IMR-90 (cell line): ENCODE measurements around the gene MAGEB3. TPM values are rescaled to one million over a fixed set of nuclear protein-coding genes. Genes with fewer than 3 reads are reported as not detected.

Source experiments
- ATAC-seq: fragments of 200-7000 bp; cut with Tn5 transposase; 2 replicates; pipeline ENCODE4 v1.9.1; 2020; ENCODE audit warnings: low read depth, mild to moderate bottlenecking, moderate library complexity
- BruUV-seq: library from RNA; stranded (reverse); fragments of 400-500 nt; replicated peaks from 2 replicates; lab custom pipeline; 2021; lab: Mats Ljungman, UMichigan
- CTCF ChIA-PET: fragments of 300-600 bp; formaldehyde crosslinking; extraction: SDS; loops from one replicate; lab custom pipeline; 2021; ENCODE audit warnings: antibody characterized with exemption; lab: Yijun Ruan, JAX
- POLR2A ChIA-PET: fragments of 300-600 bp; sonication (Branson Sonifier 250); formaldehyde crosslinking; loops from one replicate; lab custom pipeline; 2022; ENCODE audit warnings: antibody characterized with exemption; ENCODE audit not compliant: unreplicated experiment; lab: Charles Lee
- DNase-seq: peaks from one replicate; pipeline ENCODE4 v3.0.0; 2013
- H2AFZ ChIP-seq: replicated peaks from 2 replicates; pipeline ENCODE3; 2013; ENCODE audit warnings: low read length, mild to moderate bottlenecking; ENCODE audit not compliant: poor library complexity
- H2AK5ac ChIP-seq: 2 replicates; pipeline ENCODE4 v1.6.1; 2013; ENCODE audit warnings: low read depth, low read length, inconsistent platforms
- H2AK9ac ChIP-seq: replicated peaks from 2 replicates; pipeline ENCODE3; 2013; ENCODE audit warnings: mild to moderate bottlenecking, low read depth, low read length, moderate library complexity; ENCODE audit not compliant: poor library complexity
- H2BK120ac ChIP-seq: 2 replicates; pipeline ENCODE4 v1.6.1; 2013; ENCODE audit warnings: low read depth, low read length, inconsistent platforms
- H2BK15ac ChIP-seq: 3 replicates; pipeline ENCODE4 v1.6.1; 2013; ENCODE audit warnings: low read depth, low read length, inconsistent platforms
- H2BK20ac ChIP-seq: 2 replicates; pipeline ENCODE4 v1.6.1; 2013; ENCODE audit warnings: low read depth, mild to moderate bottlenecking, inconsistent platforms, low read length, moderate library complexity
- H2BK5ac ChIP-seq: 2 replicates; pipeline ENCODE4 v1.6.1; 2013; ENCODE audit warnings: mild to moderate bottlenecking, low read depth, low read length, inconsistent platforms; ENCODE audit not compliant: poor library complexity, severe bottlenecking
- H3K14ac ChIP-seq: replicated peaks from 2 replicates; pipeline ENCODE4 v1.6.1; 2013; ENCODE audit warnings: low read depth, low read length, inconsistent platforms
- H3K18ac ChIP-seq: 2 replicates; pipeline ENCODE4 v1.6.1; 2013; ENCODE audit warnings: low read depth, low read length, control low read depth
- H3K23ac ChIP-seq: 2 replicates; pipeline ENCODE4 v1.6.1; 2013; ENCODE audit warnings: low read depth, low read length, inconsistent platforms
- H3K27ac ChIP-seq: 2 replicates; pipeline ENCODE4 v1.5.1; 2013; ENCODE audit warnings: mild to moderate bottlenecking, control low read depth, low read length; ENCODE audit not compliant: insufficient read depth
- H3K27me3 ChIP-seq: 2 replicates; pipeline ENCODE4 v1.6.1; 2013; ENCODE audit warnings: low read length; ENCODE audit not compliant: control insufficient read depth, insufficient read depth
- H3K36me3 ChIP-seq: 2 replicates; pipeline ENCODE4 v1.6.1; 2013; ENCODE audit warnings: low read length, mixed read lengths; ENCODE audit not compliant: control insufficient read depth, insufficient read depth
- H3K4ac ChIP-seq: 2 replicates; pipeline ENCODE4 v1.6.1; 2013; ENCODE audit warnings: low read depth, low read length, inconsistent platforms
- H3K4me1 ChIP-seq: 2 replicates; pipeline ENCODE4 v1.6.1; 2013; ENCODE audit warnings: low read length, mixed read lengths; ENCODE audit not compliant: control insufficient read depth, insufficient read depth
- H3K4me2 ChIP-seq: 2 replicates; pipeline ENCODE4 v1.6.1; 2013; ENCODE audit warnings: low read depth, mild to moderate bottlenecking, control low read depth, low read length, moderate library complexity
- H3K4me3 ChIP-seq: 2 replicates; pipeline ENCODE4 v1.5.1; 2013; ENCODE audit warnings: low read depth, mild to moderate bottlenecking, control low read depth, low read length, moderate library complexity; ENCODE audit not compliant: insufficient read depth
- H3K56ac ChIP-seq: 2 replicates; pipeline ENCODE4 v1.6.1; 2013; ENCODE audit warnings: low read length, inconsistent platforms; ENCODE audit not compliant: insufficient read depth; ENCODE audit errors: extremely low read depth
- H3K79me1 ChIP-seq, 2 experiments: 2 replicates each; pipeline ENCODE4 v1.6.1; 2013; ENCODE audit warnings: low read length in 2 of 2, inconsistent platforms in 1 of 2, low read depth in 1 of 2
- H3K9ac ChIP-seq: 2 replicates; pipeline ENCODE4 v1.6.1; 2013; ENCODE audit warnings: low read depth, low read length, control low read depth
- H3K9me1 ChIP-seq: 2 replicates; pipeline ENCODE4 v1.6.1; 2013; ENCODE audit warnings: low read length, inconsistent platforms; ENCODE audit not compliant: insufficient read depth
- H3K9me3 ChIP-seq: 2 replicates; pipeline ENCODE4 v1.6.1; 2013; ENCODE audit warnings: low read length; ENCODE audit not compliant: control insufficient read depth, insufficient read depth
- H4K20me1 ChIP-seq: 2 replicates; pipeline ENCODE4 v1.6.1; 2013; ENCODE audit warnings: low read length, inconsistent platforms; ENCODE audit not compliant: insufficient read depth
- H4K5ac ChIP-seq: 2 replicates; pipeline ENCODE4 v1.6.1; 2013; ENCODE audit warnings: mild to moderate bottlenecking, low read depth, low read length, control low read depth
- H4K8ac ChIP-seq, 2 experiments: 2 replicates each; pipeline ENCODE4 v1.6.1; 2013; ENCODE audit warnings: low read depth in 2 of 2, low read length in 2 of 2, control low read depth in 1 of 2, inconsistent platforms in 1 of 2
- H4K91ac ChIP-seq: 2 replicates; pipeline ENCODE4 v1.6.1; 2013; ENCODE audit warnings: low read depth, low read length, inconsistent platforms; ENCODE audit not compliant: insufficient read depth
- CEBPB ChIP-seq: IDR thresholded peaks from 2 replicates; pipeline ENCODE4 v1.6.1; 2012; ENCODE audit warnings: low read depth, low read length, improper control_type of control experiment
- CHD1 ChIP-seq: IDR thresholded peaks from 2 replicates; pipeline ENCODE4 v1.6.1; 2012; ENCODE audit warnings: low read depth, low read length, improper control_type of control experiment
- CTCF ChIP-seq: conservative IDR thresholded peaks from 2 replicates; pipeline ENCODE4 v1.5.1; 2012; ENCODE audit warnings: mild to moderate bottlenecking, low read depth, low read length, improper control_type of control experiment
- ELK1 ChIP-seq: fragments of 150-350 bp; IDR thresholded peaks from 2 replicates; pipeline ENCODE4 v1.6.1; 2016; ENCODE audit warnings: low read depth, mild to moderate bottlenecking, low read length, moderate library complexity, borderline replicate concordance
- MAFK ChIP-seq: IDR thresholded peaks from 2 replicates; pipeline ENCODE4 v1.6.1; 2012; ENCODE audit warnings: low read depth, low read length, improper control_type of control experiment
- NFE2L2 ChIP-seq: fragments of 150-350 bp; IDR thresholded peaks from 2 replicates; pipeline ENCODE4 v1.6.1; 2016; ENCODE audit warnings: low read depth, mild to moderate bottlenecking, low read length
- POLR2A ChIP-seq: IDR thresholded peaks from 2 replicates; pipeline ENCODE4 v1.6.1; 2012; ENCODE audit warnings: mild to moderate bottlenecking, low read depth, low read length
- RAD21 ChIP-seq: IDR thresholded peaks from 2 replicates; pipeline ENCODE4 v1.6.1; 2012; ENCODE audit warnings: low read length, improper control_type of control experiment
- RCOR1 ChIP-seq: IDR thresholded peaks from 2 replicates; pipeline ENCODE4 v1.6.1; 2012; ENCODE audit warnings: mild to moderate bottlenecking, low read length, improper control_type of control experiment; ENCODE audit not compliant: insufficient replicate concordance
- RFX5 ChIP-seq: IDR thresholded peaks from 2 replicates; pipeline ENCODE4 v1.8.0; 2012; ENCODE audit warnings: low read depth, mild to moderate bottlenecking, low read length, moderate library complexity
- SMC3 ChIP-seq: fragments of 150-350 bp; IDR thresholded peaks from 2 replicates; pipeline ENCODE4 v1.6.1; 2016; ENCODE audit warnings: low read depth, mild to moderate bottlenecking, antibody characterized with exemption, low read length, moderate library complexity
- USF2 ChIP-seq: fragments of 150-350 bp; IDR thresholded peaks from 2 replicates; pipeline ENCODE4 v1.6.1; 2017; ENCODE audit warnings: mild to moderate bottlenecking, antibody characterized with exemption, low read length, low read depth
- WGBS, 2 experiments: methylation state at CpG; one replicate each; pipeline versions ENCODE4 v1.1.5 to v1.1.7; 2013; ENCODE audit warnings: missing lambda C conversion rate in 2 of 2; ENCODE audit not compliant: insufficient read length in 1 of 2; ENCODE audit errors: extremely low coverage in 2 of 2; 5-methylcytosine and 5-hydroxymethylcytosine counted together
- dilution Hi-C: fragments of 300-500 bp; cut with HindIII; formaldehyde crosslinking; loops from one replicate; pipeline ENCODE4 v1.14.3; 2018; ENCODE audit warnings: low sequenced_read_pairs; ENCODE audit not compliant: unreplicated experiment
- in situ Hi-C: fragments of 300-500 bp; cut with MboI; formaldehyde crosslinking; loops from 3 replicates; pipeline ENCODE4 v1.14.3; 2019; ENCODE audit warnings: low sequenced_read_pairs, inconsistent platforms, mixed read lengths
- intact Hi-C: fragments of 100-400 bp; cut with micrococcal nuclease; formaldehyde crosslinking; loops from 2 replicates; pipeline ENCODE4 v1.10.0; 2022
- polyA plus RNA-seq, 3 experiments: library from polyadenylated mRNA; depleted of rRNA; stranded (reverse); fragments of >200 nt; gene quantifications; 2 replicates each; pipeline ENCODE4 v1.2.3, GENCODE V29; 2012; ENCODE audit warnings: low replicate concordance in 1 of 3
- total RNA-seq: library from RNA; depleted of rRNA; stranded (reverse); fragments of >200 nt; gene quantifications from 2 replicates; pipeline ENCODE4 v1.2.3, GENCODE V29; 2012

Gene MAGEB3
- total and polyA plus RNA-seq, 2 of the 4 experiments (the other 2 are of a cell fraction), result not detected

- Histone ChIP-seq H3K27ac (no peak overlapping the region), H4K5ac (no peak overlapping the region), H3K27me3 (no peaks in the 10 kb centered on the region), H3K79me1 (no peaks in the 10 kb centered on the region), H2BK15ac (no peak overlapping the region), H3K14ac (no peak overlapping the region), H3K4me2 (no peak overlapping the region), H3K23ac (no peak overlapping the region), H3K9me1 (no peaks in the 10 kb centered on the region), H4K91ac (no peak overlapping the region), H3K9me3 (no peaks in the 10 kb centered on the region), H4K20me1 (no peaks in the 10 kb centered on the region), H3K56ac (no peak overlapping the region), H3K36me3 (no peaks in the 10 kb centered on the region), H2BK5ac (no peak overlapping the region), H3K4me3 (no peak overlapping the region), H2BK20ac (no peak overlapping the region), H2AFZ (no peak overlapping the region), H2AK9ac (no peak overlapping the region), H3K4me1 (no peaks in the 10 kb centered on the region), H2BK120ac (no peak overlapping the region), H2AK5ac (no peak overlapping the region), H3K4ac (no peak overlapping the region), H3K18ac (no peak overlapping the region), H4K8ac (no peak overlapping the region), H3K9ac (no peak overlapping the region)
- DNase-seq, result peak; percentile 13
- TF ChIP-seq RFX5 (no peak), SMC3 (peak; percentile 53), USF2 (no peak), MAFK (no peak), POLR2A (no peak), ELK1 (no peak), CTCF (peak; percentile 41), RCOR1 (no peak), NFE2L2 (no peak), RAD21 (peak; percentile 55), CEBPB (no peak), CHD1 (no peak)
- intact Hi-C loops (loop anchor here (1.0 kb wide), 3 partner anchors 133 to 229 kb away; no protein-coding TSS in a partner anchor), dilution Hi-C loops (no loop called here), in situ Hi-C loops (loop anchor here (5.0 kb wide), 1 partner anchor 227 kb away; no protein-coding TSS in a partner anchor)
- no TSS peak for BruUV-seq
- ATAC-seq, result no peak
- ChIA-PET CTCF (no interaction called here), POLR2A (no interaction called here)
- no CpG with 5 or more reads among the region's 1 CpG for WGBS, 2 experiments
Observed at GRCh38 chrX:30275498-30275897, 45.0 kb downstream of the MAGEB3 start.
